Sigmoid colon (tissue), 4 donors: ENCODE measurements around the gene MMADHC.

Experiments
- CTCF ChIP-seq, 4 experiments: fragments of 450-650 bp in 3 of 4; fragments of 200-600 bp in 1 of 4; IDR thresholded peaks; one replicate each; pipeline ENCODE4 v1.5.1; 2016 to 2019; ENCODE audit warnings: antibody characterized with exemption in 4 of 4, mild to moderate bottlenecking in 3 of 4, moderate library complexity in 2 of 4
- EP300 ChIP-seq, 4 donors: sonication (generic); formaldehyde crosslinking; IDR thresholded peaks; one replicate each; pipeline ENCODE4 v1.6.1; 2017; ENCODE audit warnings: antibody characterized with exemption in 4 of 4
- POLR2A ChIP-seq, 2 donors: fragments of 450-650 bp; IDR thresholded peaks; one replicate each; pipeline ENCODE4 v1.6.1; 2016; ENCODE audit warnings: antibody characterized with exemption in 2 of 2, mild to moderate bottlenecking in 2 of 2, moderate library complexity in 2 of 2
- POLR2AphosphoS5 ChIP-seq, 4 donors: sonication (generic); formaldehyde crosslinking; IDR thresholded peaks; one replicate each; pipeline ENCODE4 v1.6.1; 2017; ENCODE audit warnings: antibody characterized with exemption in 4 of 4

DNA sequence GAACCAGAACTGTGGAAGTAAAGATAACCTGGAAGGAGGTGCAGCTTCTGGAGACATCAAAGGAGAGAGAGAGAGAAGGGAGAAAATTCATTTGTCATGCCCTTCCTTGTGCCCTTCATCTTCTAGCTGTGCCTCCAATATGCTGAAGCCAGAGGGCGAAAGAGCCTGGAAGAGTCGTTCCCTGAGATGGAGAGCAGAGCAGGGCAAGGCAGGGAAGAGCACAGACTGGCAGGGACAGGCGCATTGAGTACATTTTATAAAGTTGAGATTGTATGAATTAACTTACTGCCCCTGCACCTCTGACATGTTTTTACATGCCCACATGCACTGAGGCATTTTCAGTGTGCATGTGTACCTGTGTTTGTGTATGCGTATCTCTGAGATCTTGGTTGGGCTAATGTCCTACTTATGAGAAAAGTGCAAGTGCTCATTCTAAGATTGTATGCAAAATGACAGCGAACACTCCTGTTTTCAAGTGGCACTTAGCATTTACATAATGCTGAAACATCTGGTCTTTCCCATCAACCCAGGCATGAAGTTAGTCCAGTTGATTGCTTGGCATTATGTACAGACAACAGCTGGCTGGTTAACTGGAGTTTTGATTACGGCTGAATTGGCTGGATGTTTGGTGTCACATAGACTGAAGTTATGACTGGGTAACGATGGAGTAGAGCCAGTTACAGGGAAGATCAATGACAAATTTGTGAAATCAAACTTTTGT lies 23.7 kb upstream of the MMADHC start:
- TF ChIP-seq CTCF (IDR thresholded peaks at IDR 0.05) (no peak), POLR2A (IDR thresholded peaks at IDR 0.05) (no peak), POLR2AphosphoS5 (IDR thresholded peaks at IDR 0.05) (no peak), EP300 (IDR thresholded peaks at IDR 0.05) (no peak)
